ENCODE data around the gene CSNK1D.
A peak's percentile ranks its signal among the peaks of the same experiment; 100 is the strongest.

Gene CSNK1D

DNA sequence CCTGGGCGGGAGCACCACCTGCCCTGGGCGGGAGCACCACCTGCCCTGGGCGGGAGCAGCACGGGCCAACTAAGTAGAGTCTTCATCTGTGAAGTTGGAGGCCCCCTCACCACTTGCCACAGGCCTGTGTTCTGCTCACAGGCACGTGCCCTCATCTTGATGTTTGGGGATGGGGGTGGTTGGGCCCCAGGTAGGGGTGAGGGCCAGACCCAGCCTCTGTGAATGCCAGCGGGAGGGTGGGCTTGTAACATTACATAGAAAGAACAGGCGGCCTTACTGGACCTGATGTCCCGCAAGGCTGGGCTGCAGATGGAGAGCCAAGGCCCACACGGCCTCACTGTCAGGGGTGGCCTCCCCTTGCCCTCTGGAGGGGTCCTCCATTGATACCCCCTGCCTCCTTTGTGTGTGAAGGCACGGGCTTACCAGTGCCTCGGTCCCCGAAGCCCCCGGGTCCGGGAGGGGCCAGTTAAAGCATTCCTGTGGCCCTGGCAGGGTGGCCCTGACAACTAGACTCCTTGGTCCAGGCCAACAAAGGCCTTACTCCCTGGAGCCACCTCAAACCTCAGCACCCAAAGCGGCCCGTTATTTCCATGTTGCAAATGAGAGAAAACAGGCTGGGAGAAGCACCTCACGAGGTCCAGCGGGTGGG is 45.7 kb downstream of the CSNK1D start:
- H4K20me1 ChIP-seq (ENCODE audit: insufficient read depth, low read length, poor library complexity, severe bottlenecking) = peaks cover 34% of the 10 kb centered on the region
- peaks cover 12% of the 10 kb centered on the region for H3K4me1 ChIP-seq (ENCODE audit: insufficient read depth, low read length, poor library complexity, severe bottlenecking)
- no peaks in the 10 kb centered on the region for H3F3A ChIP-seq (ENCODE audit: low read depth)
- H3K79me2 ChIP-seq (ENCODE audit: insufficient read depth, low read length) = peaks cover 61% of the 10 kb centered on the region
- peak overlapping the region; percentile 93 for H3K4me3 ChIP-seq (ENCODE audit: low read length, poor library complexity, severe bottlenecking)
- no peak for TF ChIP-seq EZH2phosphoT487 (IDR thresholded peaks at IDR 0.05; ENCODE audit: borderline replicate concordance)
- TF ChIP-seq, protein P1, sequence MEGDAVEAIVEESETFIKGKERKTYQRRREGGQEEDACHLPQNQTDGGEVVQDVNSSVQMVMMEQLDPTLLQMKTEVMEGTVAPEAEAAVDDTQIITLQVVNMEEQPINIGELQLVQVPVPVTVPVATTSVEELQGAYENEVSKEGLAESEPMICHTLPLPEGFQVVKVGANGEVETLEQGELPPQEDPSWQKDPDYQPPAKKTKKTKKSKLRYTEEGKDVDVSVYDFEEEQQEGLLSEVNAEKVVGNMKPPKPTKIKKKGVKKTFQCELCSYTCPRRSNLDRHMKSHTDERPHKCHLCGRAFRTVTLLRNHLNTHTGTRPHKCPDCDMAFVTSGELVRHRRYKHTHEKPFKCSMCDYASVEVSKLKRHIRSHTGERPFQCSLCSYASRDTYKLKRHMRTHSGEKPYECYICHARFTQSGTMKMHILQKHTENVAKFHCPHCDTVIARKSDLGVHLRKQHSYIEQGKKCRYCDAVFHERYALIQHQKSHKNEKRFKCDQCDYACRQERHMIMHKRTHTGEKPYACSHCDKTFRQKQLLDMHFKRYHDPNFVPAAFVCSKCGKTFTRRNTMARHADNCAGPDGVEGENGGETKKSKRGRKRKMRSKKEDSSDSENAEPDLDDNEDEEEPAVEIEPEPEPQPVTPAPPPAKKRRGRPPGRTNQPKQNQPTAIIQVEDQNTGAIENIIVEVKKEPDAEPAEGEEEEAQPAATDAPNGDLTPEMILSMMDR (conservative IDR thresholded peaks at IDR 0.05; ENCODE audit: low read length) = no peak
- no peaks in the 10 kb centered on the region for H3K27me3 ChIP-seq (ENCODE audit: insufficient read depth, low read length, poor library complexity, severe bottlenecking)
- H3K9me2 ChIP-seq (replicated peaks; ENCODE audit: low read depth, low read length) = no peaks in the 10 kb centered on the region
- peak overlapping the region; percentile 89 for H3K4me2 ChIP-seq (ENCODE audit: low read depth, low read length, poor library complexity, severe bottlenecking)
- H2AFZ ChIP-seq (ENCODE audit: low read length) = peak overlapping the region; percentile 63; the same call in 1 of the 2 replicates
- peak overlapping the region; percentile 99 for H3K9ac ChIP-seq (ENCODE audit: low read depth, low read length, poor library complexity, severe bottlenecking)
- H3K36me3 ChIP-seq (ENCODE audit: insufficient read depth, low read length) = no peaks in the 10 kb centered on the region
- no peaks in the 10 kb centered on the region for H3K9me3 ChIP-seq (ENCODE audit: insufficient read depth, low read depth, low read length)

DNA sequence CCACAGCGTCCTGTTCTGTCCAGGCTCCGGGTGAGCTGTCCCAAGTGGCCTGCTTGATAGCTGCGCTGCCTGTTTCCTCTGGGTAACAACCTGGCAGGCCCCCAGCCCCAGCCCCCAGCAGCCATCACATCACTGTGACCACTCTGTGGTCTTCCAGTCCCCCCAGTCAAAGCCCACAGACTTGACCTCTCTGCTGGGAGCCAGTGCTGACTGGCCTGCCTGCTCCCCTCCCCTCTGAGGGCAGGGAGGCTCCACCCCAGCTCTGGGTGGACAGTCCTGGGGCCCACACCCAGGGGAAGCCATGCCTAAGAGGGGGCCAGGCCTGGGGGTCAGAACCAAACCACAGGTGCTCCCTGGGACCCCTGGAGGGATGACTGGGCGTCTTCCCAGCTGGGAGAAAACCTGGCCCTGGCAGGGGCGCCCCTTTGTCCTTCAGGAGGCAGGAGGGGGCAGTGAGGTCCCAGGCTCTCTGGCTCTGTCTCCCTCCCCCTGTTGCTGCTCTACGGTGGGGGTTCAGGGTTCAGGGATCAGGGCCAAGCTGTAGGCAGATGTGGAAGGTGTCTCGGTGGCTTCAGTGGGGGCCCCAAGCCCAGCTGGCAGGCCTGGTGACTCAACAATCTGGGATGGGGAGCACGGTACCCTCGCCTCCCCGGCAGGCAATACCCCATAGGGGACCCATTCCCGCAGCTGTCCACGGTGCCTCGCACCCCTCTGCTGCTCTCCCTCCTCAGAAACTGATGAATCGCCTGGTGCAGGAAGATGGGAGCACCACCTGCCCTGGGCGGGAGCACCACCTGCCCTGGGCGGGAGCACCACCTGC is 46.5 kb downstream of the CSNK1D start:
- no peaks in the 10 kb centered on the region for H3K36me3 ChIP-seq (ENCODE audit: insufficient read depth, low read length)
- no peaks in the 10 kb centered on the region for H3K27me3 ChIP-seq (ENCODE audit: insufficient read depth, low read length, poor library complexity, severe bottlenecking)
- H3K9ac ChIP-seq (ENCODE audit: low read depth, low read length, poor library complexity, severe bottlenecking) = peak overlapping the region; percentile 99
- H2AFZ ChIP-seq (ENCODE audit: low read length) = no peak overlapping the region
- H3K4me2 ChIP-seq (ENCODE audit: low read depth, low read length, poor library complexity, severe bottlenecking) = peak overlapping the region; percentile 89
- no peaks in the 10 kb centered on the region for H3K9me2 ChIP-seq (replicated peaks; ENCODE audit: low read depth, low read length)
- H4K20me1 ChIP-seq (ENCODE audit: insufficient read depth, low read length, poor library complexity, severe bottlenecking) = peaks cover 27% of the 10 kb centered on the region
- H3F3A ChIP-seq (ENCODE audit: low read depth) = no peaks in the 10 kb centered on the region
- H3K79me2 ChIP-seq (ENCODE audit: insufficient read depth, low read length) = peaks cover 54% of the 10 kb centered on the region
- TF ChIP-seq, protein P1 (conservative IDR thresholded peaks at IDR 0.05; ENCODE audit: low read length) = no peak
- no peak for TF ChIP-seq EZH2phosphoT487 (IDR thresholded peaks at IDR 0.05; ENCODE audit: borderline replicate concordance)
- H3K9me3 ChIP-seq (ENCODE audit: insufficient read depth, low read depth, low read length) = no peaks in the 10 kb centered on the region
- H3K4me3 ChIP-seq (ENCODE audit: low read length, poor library complexity, severe bottlenecking) = peak overlapping the region; percentile 93
- H3K4me1 ChIP-seq (ENCODE audit: insufficient read depth, low read length, poor library complexity, severe bottlenecking) = peaks cover 12% of the 10 kb centered on the region

DNA sequence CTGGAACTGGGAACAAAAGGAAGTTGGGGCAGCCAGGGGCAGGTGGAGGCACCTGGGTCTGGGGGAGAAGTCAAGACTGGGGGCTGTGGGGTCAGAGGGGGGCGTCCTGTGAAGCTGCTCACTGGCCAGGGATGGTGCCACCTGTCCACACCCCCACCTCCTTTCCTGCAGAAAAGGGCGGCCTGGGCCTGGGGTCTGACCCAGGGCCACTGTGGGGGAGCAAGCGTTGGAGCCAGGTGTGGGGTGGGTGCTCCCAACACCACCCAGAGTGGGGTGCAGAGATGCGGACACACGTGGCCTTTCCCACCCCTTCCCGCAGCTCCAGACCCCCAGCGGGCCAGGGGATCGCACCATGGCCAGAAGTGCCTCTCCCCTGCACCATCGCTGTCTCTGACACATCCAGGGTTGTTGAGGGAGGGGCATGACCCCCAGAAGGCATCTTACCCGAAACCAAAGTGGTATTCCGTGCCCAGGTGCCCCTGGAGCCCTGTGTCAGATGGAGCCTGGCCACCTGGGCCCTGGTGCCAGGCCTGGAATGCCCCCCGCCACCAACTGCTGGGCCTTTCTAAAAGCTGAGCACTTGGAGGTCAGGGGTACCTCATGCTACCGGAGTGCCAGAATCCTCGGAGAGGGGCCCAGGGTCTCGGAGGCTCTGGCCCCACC is 47.2 kb downstream of the CSNK1D start:
- Histone ChIP-seq H3K27me3 (ENCODE audit: insufficient read depth, low read length, poor library complexity, severe bottlenecking) (no peaks in the 10 kb centered on the region), H3K79me2 (ENCODE audit: insufficient read depth, low read length) (peaks cover 47% of the 10 kb centered on the region), H3K9me2 (replicated peaks; ENCODE audit: low read depth, low read length) (no peaks in the 10 kb centered on the region), H3K9ac (ENCODE audit: low read depth, low read length, poor library complexity, severe bottlenecking) (peak overlapping the region; percentile 34), H3K4me1 (ENCODE audit: insufficient read depth, low read length, poor library complexity, severe bottlenecking) (peaks cover 12% of the 10 kb centered on the region), H3K36me3 (ENCODE audit: insufficient read depth, low read length) (no peaks in the 10 kb centered on the region), H3K4me2 (ENCODE audit: low read depth, low read length, poor library complexity, severe bottlenecking) (no peak overlapping the region), H3K9me3 (ENCODE audit: insufficient read depth, low read depth, low read length) (no peaks in the 10 kb centered on the region), H4K20me1 (ENCODE audit: insufficient read depth, low read length, poor library complexity, severe bottlenecking) (peaks cover 20% of the 10 kb centered on the region), H3F3A (ENCODE audit: low read depth) (no peaks in the 10 kb centered on the region), H3K4me3 (ENCODE audit: low read length, poor library complexity, severe bottlenecking) (no peak overlapping the region), H2AFZ (ENCODE audit: low read length) (no peak overlapping the region)
- TF ChIP-seq, protein P1 (conservative IDR thresholded peaks at IDR 0.05; ENCODE audit: low read length) = no peak
- no peak for TF ChIP-seq EZH2phosphoT487 (IDR thresholded peaks at IDR 0.05; ENCODE audit: borderline replicate concordance)
